AG04450 (cell line): ENCODE measurements around the gene UBL7. TPM values are rescaled to one million over a fixed set of nuclear protein-coding genes. Genes with fewer than 3 reads are reported as not detected.
A peak's percentile ranks its signal among the peaks of the same experiment; 100 is the strongest.

Experiments
- CTCF ChIA-PET: fragments of 300-600, 350-600 bp; formaldehyde crosslinking; extraction: SDS; loops from one replicate; lab custom pipeline; 2022; ENCODE audit warnings: antibody characterized with exemption, inconsistent platforms; lab: Charles Lee
- POLR2A ChIA-PET: fragments of 350-600 bp; formaldehyde crosslinking; extraction: SDS; loops from one replicate; lab custom pipeline; 2021; ENCODE audit warnings: antibody characterized with exemption, inconsistent platforms; lab: Yijun Ruan, JAX
- DNase-seq: peaks from one replicate; pipeline ENCODE4 v3.0.0-alpha.2; 2011; ENCODE audit warnings: low read depth, low spot score
- H3K27ac ChIP-seq: one replicate; pipeline ENCODE4 v1.5.1; 2012; ENCODE audit warnings: low read depth, low read length, control low read depth
- H3K27me3 ChIP-seq: one replicate; pipeline ENCODE4 v1.6.0; 2012; ENCODE audit warnings: low read length; ENCODE audit not compliant: control insufficient read depth, insufficient read depth
- H3K4me3 ChIP-seq: 2 replicates; pipeline ENCODE4 v1.5.1; 2011; ENCODE audit warnings: mild to moderate bottlenecking, low read depth, low read length, control low read depth
- H3K9me3 ChIP-seq: 2 replicates; pipeline ENCODE4 v1.5.1; 2012; ENCODE audit warnings: low read length; ENCODE audit not compliant: control insufficient read depth, insufficient read depth
- CTCF ChIP-seq: IDR thresholded peaks from 2 replicates; pipeline ENCODE4 v1.5.1; 2011; ENCODE audit warnings: low read depth, low read length, control low read depth, inconsistent platforms
- polyA plus RNA-seq: library from polyadenylated mRNA; depleted of rRNA; stranded (reverse); fragments of >200 nt; gene quantifications from 2 replicates; pipeline ENCODE4 v1.2.3, GENCODE V29; 2011

UBL7 gene
- polyA plus RNA-seq, 1 experiment: 76.6 TPM

DNA sequence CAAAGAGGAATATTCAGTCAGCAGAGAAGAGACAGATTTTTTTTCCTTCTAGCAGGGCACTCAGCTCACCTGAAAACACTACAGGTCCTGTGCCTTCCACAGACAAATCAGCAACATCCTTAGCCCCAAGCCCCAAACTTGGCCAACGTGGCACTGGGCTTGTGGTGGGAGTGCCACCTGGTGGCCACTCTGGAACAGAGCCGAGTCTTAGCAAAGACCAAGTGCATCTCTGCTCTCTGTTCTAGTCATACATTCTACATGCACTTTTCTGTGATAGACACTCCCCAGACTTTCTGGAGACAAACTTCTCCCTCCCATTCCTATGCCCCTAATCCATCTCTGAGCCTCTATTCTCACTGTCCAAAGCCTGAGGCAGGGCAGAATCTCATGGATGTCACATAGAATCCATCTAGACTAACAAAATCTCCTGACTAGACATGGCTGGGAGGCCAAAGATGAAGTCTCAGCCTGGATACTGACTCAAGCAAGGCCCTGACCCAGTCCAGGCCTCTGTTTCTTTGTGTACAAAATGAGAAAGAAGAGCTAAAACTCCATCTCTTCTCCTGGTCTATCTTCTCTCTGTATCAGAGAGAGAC lies 22.1 kb downstream of the UBL7 start:
- Histone ChIP-seq H3K27me3 (no peaks in the 10 kb centered on the region), H3K4me3 (no peak overlapping the region), H3K9me3 (no peaks in the 10 kb centered on the region), H3K27ac (peak overlapping the region; percentile 31)
- peak; percentile 55 for DNase-seq
- peak; percentile 91 for TF ChIP-seq CTCF
- POLR2A ChIA-PET: interaction anchor here (1.4 kb wide), 1 partner anchor 56 kb away, joined by 7 read pairs; no protein-coding TSS in a partner anchor
- CTCF ChIA-PET: interaction anchor here (0.6 to 12.9 kb wide), 24 partner anchors 9 to 330 kb away, joined by 3 to 209 read pairs (median 4); no protein-coding TSS in a partner anchor

GRCh38 chr15:74438206-74438605 lies 22.8 kb downstream of the UBL7 start:
- no peak for TF ChIP-seq CTCF
- POLR2A ChIA-PET: no interaction called here
- H3K9me3 ChIP-seq: no peaks in the 10 kb centered on the region; the same call in 1 of the 2 replicates
- H3K27ac ChIP-seq: no peak overlapping the region
- H3K4me3 ChIP-seq: no peak overlapping the region
- CTCF ChIA-PET: interaction anchor here (0.6 to 12.9 kb wide), 12 partner anchors 8 to 65 kb away, joined by 3 to 209 read pairs (median 6); no protein-coding TSS in a partner anchor
- DNase-seq: no peak
- no peaks in the 10 kb centered on the region for H3K27me3 ChIP-seq

DNA sequence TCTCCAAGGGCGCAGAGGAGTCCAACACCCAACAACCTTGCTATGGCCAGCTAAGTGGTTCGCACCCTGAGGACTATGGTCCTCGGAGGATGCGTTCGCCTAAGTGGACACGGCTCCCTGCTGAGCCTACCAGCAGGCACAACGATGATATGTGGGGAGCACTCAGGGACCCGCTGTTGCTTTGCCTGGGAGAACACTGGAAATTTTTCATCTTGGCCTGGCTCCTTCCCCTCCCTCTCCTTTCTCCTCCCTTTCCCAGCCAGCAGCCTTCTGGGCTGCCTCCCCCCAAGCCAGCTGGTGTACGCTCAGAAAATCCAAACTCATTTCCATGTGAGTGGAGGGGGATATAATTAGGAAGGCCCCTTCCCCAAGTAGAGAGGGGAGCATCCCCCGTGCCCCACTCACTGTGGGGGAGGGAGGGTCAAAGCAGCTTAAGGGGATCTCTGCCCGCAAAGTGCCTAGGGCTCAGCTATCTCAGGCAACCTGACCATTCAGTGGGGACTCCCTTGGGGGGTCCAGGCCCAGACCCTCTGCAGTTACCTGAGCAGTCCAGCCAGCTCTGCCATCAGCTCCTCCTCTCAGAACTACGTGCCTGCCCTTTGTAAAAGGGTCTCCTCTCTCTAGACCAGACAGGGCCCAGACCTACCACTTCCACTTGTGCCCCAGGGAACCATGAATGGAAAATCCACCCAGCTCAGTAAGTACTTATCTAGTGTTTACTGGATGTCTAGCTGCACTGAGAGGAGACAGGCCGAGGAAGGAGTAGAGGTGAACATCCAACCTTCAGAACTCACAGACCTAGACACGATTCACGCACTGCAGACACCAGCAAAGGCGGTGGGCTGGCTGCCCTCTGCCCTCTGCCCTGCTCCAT lies 26.5 kb downstream of the UBL7 start:
- DNase-seq: no peak
- POLR2A ChIA-PET: interaction anchor here (0.6 to 1.7 kb wide), 5 partner anchors 12 to 109 kb away, joined by 3 to 8 read pairs (median 3); no protein-coding TSS in a partner anchor
- Histone ChIP-seq H3K27me3 (no peaks in the 10 kb centered on the region), H3K27ac (peak overlapping the region; percentile 68), H3K4me3 (peak overlapping the region; percentile 81), H3K9me3 (no peaks in the 10 kb centered on the region; the same call in 1 of the 2 replicates)
- no peak for TF ChIP-seq CTCF
- CTCF ChIA-PET: interaction anchor here (0.7 to 12.9 kb wide), 5 partner anchors 46 to 197 kb away, joined by 3 to 209 read pairs (median 5); no protein-coding TSS in a partner anchor

- ChIA-PET CTCF (interaction anchor here (0.7 to 12.9 kb wide), 3 partner anchors 45 to 57 kb away, joined by 3 to 209 read pairs (median 7); no protein-coding TSS in a partner anchor), POLR2A (interaction anchor here (0.6 to 1.7 kb wide), 5 partner anchors 11 to 109 kb away, joined by 3 to 8 read pairs (median 3); no protein-coding TSS in a partner anchor)
- Histone ChIP-seq H3K4me3 (peak within 1 kb of the TSS; percentile 81), H3K9me3 (no peaks in the 10 kb centered on the region; the same call in 1 of the 2 replicates), H3K27ac (peak within 1 kb of the TSS; percentile 68), H3K27me3 (no peaks in the 10 kb centered on the region)
- TF ChIP-seq CTCF: no peak
- DNase-seq: no peak
Measured at GRCh38 chr15:74433592-74434262, 27.2 kb downstream of the UBL7 start, which contains the start of gene SEMA7A. TSS of gene SEMA7A (minus strand) at chr15:74433958. CDS start at chr15:74433918, 40 bp downstream.
